ENCODE data around the gene PIGQ. TPM values are rescaled to one million over a fixed set of nuclear protein-coding genes. Genes with fewer than 3 reads are reported as not detected.

The PIGQ gene
- total RNA-seq, 1 donor from 2014 or later = 52.6 TPM

DNA sequence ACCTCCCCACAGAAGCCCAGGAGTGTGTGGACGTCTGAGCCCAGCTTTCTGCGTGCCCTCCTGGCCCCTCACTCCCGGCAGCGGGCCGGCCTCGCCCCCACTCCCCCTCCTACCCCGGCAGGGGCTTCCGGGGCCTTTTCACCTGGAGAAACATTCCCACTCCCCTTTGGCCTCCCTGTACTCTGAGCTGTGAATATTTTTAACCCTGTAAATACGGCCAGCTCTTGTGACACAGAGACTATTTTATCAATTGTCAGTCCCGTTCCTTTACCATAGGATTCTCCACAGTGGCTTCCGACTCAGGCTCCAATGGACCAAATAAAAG lies 15.5 kb upstream of the PIGQ start:
- H3K27ac Mint-ChIP-seq = no peak overlapping the region

DNA sequence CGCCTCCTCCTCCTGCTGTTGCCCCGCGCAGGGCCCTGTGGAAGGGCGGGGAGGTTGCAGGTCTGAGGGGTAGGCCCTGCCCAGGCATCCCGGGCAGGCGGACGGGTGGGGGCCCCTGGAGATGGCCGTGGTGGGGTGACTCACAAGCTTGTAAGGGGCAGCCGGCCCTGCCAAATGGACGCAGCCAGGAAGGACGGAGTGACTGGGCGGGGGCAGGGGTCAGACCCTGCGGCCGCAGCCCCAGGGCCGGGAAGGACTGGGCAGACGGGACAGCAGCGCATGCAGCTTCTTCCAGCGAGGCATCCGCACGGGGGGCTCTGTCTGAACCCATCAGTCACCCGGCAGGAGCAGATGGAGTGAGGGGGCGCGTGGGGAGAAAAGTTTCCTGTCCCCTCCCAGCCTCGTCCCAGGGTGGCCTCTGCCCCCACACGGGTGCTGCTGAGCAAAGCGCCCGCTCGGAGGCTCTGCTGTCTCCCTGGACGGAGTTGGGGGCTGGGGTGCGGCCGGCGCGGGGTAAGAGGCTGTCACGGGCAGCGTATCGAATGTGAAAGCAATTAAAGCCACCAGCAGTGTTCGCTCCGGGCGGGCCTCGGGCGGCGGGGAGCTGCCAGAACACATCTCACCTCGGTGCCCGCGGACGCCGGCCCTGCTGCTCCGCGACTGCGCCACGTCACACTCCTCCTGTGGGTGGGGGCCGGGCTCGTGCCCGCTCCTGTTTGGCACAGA lies 15.0 kb upstream of the PIGQ start:
- H3K27ac Mint-ChIP-seq = no peak overlapping the region
- no peaks in the 10 kb centered on the region for H3K9me3 Mint-ChIP-seq
- H3K27me3 Mint-ChIP-seq (ENCODE audit: insufficient read depth) = peaks cover 4% of the 10 kb centered on the region
- intact Hi-C loops (cut with micrococcal nuclease) = no loop called here
- H3K36me3 Mint-ChIP-seq (ENCODE audit: low read depth) = no peaks in the 10 kb centered on the region
- no peaks in the 10 kb centered on the region for H3K4me1 Mint-ChIP-seq (ENCODE audit: low read depth)
- DNase-seq (ENCODE audit: low spot score) = no peak
- H3K4me3 Mint-ChIP-seq = no peak overlapping the region

More for the DNA sequence above, 15.5 kb upstream of the PIGQ start:
- no peaks in the 10 kb centered on the region for H3K4me1 Mint-ChIP-seq (ENCODE audit: low read depth)
- H3K4me3 Mint-ChIP-seq = no peak overlapping the region
- no peak for DNase-seq (ENCODE audit: low spot score)
- intact Hi-C loops (cut with micrococcal nuclease) = no loop called here
- no peaks in the 10 kb centered on the region for H3K9me3 Mint-ChIP-seq
- peaks cover 2% of the 10 kb centered on the region for H3K27me3 Mint-ChIP-seq (ENCODE audit: insufficient read depth)
- H3K36me3 Mint-ChIP-seq (ENCODE audit: low read depth) = no peaks in the 10 kb centered on the region

DNA sequence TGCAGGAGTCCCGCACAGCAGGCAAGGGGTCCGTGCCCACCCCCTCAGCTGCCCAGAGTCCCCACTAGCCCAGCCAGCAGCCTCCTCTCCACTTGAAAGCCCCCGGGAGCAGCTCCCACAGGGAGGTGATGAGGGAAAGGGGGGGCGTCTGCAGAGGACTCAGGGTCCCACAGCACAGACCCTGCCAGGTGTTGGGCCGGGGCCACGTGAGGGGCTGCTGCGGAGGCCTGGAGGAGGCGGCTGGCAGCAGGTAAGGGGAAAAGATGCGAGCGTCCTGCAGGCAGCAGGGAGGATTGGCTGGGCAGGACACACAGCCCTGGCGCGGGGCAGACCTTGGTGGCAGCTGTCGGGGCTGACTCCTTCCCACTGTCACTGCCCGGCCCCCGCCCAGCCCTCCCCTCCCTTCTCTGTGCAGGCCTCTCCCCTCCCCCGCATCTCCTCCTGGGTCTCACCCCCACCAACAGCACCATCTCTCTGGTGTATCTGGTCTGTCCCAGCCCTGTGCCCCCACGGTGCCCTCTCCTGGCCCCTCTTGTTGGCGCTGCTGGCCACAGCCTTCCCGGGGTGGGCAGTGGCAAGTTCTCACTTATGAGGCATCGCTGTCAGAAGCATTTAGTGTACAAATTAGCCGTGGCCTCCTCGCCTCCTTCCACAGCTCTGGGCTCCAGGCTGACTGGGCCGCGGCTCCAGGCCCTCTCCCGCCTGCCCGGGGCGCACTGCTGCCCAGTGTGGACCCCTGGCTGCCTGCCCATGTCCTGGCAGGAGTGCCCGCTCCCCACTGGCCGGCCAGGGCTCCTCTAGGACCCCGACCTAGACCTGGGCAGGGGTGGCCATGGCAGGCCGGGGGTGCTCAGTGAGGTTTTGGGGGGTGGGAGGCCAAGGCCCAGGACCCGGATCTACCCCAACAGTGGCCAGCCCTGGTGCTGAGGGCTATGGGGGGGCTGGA lies 14.0 kb upstream of the PIGQ start:
- no peak overlapping the region for H3K4me3 Mint-ChIP-seq
- H3K27me3 Mint-ChIP-seq (ENCODE audit: insufficient read depth) = peaks cover 4% of the 10 kb centered on the region
- no peak for DNase-seq (ENCODE audit: low spot score)
- intact Hi-C loops (cut with micrococcal nuclease) = no loop called here
- no peaks in the 10 kb centered on the region for H3K4me1 Mint-ChIP-seq (ENCODE audit: low read depth)
- H3K9me3 Mint-ChIP-seq = no peaks in the 10 kb centered on the region
- no peaks in the 10 kb centered on the region for H3K36me3 Mint-ChIP-seq (ENCODE audit: low read depth)
- no peak overlapping the region for H3K27ac Mint-ChIP-seq

DNA sequence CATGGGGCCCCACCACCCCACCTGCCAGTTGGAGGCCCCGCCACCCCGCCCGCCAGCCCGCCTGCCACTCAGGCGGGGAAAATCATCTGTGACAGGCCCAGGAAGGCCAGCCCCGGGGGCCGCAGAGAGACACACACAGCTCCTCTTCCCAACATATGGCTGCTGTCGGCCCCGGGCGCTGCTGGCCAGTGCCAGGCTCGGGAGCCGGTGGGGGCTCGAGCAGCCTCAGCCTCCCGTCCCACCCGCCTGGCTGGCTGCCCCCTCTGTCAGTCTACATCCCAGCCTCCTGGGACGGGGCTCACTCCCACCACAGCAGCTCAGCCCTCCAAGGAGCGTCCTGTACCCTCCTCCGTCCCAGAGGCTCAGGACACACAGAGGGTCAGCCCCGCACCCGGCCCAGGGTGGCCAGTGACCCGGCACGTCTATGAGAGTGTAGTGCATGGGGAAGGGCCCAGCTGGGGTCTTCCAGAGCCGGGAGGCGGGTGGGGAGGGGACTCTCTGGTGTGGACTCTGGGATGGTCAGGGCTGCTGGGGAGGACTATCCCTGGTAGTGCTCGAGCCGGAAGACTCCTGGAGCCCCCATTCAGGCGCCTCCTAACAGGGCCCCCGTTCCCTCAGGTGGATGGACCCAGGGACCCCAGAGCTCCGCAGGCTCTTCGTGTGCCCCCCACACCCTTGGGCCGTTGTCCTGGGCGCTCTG lies 13.1 kb upstream of the PIGQ start:
- no peak for DNase-seq (ENCODE audit: low spot score)
- H3K27me3 Mint-ChIP-seq (ENCODE audit: insufficient read depth) = peaks cover 5% of the 10 kb centered on the region
- H3K4me1 Mint-ChIP-seq (ENCODE audit: low read depth) = no peaks in the 10 kb centered on the region
- intact Hi-C loops (cut with micrococcal nuclease) = no loop called here
- H3K9me3 Mint-ChIP-seq = no peaks in the 10 kb centered on the region
- H3K27ac Mint-ChIP-seq = no peak overlapping the region
- no peak overlapping the region for H3K4me3 Mint-ChIP-seq
- no peaks in the 10 kb centered on the region for H3K36me3 Mint-ChIP-seq (ENCODE audit: low read depth)

DNA sequence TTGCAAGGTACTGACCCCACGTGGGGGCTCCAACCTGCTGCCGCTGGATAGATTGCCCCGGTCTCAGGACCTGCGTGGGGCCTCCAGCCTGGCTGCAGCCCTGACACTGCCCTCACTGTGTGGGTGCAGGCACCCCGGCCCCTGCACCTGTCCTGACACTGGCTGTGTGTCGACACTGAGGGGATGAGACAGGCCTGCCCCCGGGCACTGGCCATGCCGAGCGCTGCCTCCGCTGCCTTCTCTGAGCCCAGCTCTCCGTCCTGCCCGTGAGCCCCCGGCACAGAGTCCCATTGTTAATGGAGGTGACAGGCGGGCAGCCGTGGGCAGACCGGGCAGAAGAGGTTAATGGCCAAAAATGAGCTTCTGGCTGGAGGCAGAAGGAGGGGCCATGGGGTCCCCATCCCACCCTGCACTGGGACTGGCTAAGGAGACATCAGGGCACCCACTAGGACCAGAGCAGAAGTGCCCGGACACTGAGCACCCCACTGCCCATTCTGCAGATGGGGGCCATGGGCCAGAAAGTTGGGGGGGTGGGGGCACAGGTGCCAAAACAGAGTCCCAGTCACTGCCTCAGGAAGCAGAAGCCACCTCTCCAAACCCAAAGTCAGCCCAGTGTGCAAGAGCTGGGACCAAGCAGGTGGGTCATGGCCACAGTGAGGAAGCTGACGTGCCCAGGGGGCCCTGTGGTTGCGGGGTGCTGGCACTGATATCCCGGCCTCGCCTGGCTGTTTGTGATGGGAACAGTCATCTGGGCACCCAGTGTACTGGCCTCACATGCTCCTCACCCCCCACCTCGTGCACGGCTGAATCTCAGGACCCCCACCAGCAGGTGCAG lies 12.1 kb upstream of the PIGQ start:
- intact Hi-C loops (cut with micrococcal nuclease) = no loop called here
- DNase-seq (ENCODE audit: low spot score) = no peak
- H3K4me3 Mint-ChIP-seq = no peak overlapping the region
- H3K9me3 Mint-ChIP-seq = no peaks in the 10 kb centered on the region
- no peaks in the 10 kb centered on the region for H3K36me3 Mint-ChIP-seq (ENCODE audit: low read depth)
- peaks cover 10% of the 10 kb centered on the region for H3K27me3 Mint-ChIP-seq (ENCODE audit: insufficient read depth)
- H3K27ac Mint-ChIP-seq = no peak overlapping the region
- no peaks in the 10 kb centered on the region for H3K4me1 Mint-ChIP-seq (ENCODE audit: low read depth)

DNA sequence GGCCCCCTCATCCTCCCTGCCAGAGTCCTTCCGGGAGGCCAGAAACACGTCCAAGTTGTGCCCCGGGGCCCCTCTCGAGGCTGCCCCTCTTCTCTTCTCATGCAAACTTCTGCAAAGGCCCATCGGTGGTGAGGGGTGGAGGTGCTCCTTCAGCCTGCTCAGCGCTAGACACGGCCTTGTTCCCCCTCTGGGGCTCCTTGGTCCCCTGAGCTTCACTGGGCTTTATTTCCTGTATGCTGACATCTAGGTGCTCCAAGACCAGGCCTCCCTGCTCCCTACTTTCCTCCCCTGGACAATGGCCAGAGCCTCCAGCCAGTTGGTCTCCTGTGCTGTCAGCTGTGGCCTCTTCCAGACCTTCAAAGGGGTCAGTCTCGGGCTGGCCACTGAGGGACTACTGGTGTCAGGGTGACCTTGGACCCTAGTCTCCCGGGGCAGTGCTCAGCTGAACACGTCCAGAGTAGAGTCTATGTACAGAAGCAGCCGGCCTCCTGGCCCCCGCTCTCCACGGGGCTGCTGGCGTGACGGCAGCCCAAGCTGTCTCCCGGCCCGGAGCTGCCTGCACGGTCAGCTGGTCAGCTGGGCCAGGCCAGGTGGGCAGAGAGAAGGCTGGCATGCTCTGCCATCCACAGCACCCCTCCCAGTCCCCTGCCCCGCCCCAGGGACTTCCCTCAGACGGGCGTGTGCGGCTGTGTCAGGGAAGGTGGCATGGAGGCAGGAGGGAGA lies 11.3 kb upstream of the PIGQ start:
- Mint-ChIP-seq H3K27ac (no peak overlapping the region), H3K4me1 (ENCODE audit: low read depth) (no peaks in the 10 kb centered on the region), H3K4me3 (no peak overlapping the region), H3K9me3 (no peaks in the 10 kb centered on the region), H3K36me3 (ENCODE audit: low read depth) (no peaks in the 10 kb centered on the region), H3K27me3 (ENCODE audit: insufficient read depth) (peaks cover 10% of the 10 kb centered on the region)
- no peak for DNase-seq (ENCODE audit: low spot score)
- intact Hi-C loops (cut with micrococcal nuclease) = no loop called here

DNA sequence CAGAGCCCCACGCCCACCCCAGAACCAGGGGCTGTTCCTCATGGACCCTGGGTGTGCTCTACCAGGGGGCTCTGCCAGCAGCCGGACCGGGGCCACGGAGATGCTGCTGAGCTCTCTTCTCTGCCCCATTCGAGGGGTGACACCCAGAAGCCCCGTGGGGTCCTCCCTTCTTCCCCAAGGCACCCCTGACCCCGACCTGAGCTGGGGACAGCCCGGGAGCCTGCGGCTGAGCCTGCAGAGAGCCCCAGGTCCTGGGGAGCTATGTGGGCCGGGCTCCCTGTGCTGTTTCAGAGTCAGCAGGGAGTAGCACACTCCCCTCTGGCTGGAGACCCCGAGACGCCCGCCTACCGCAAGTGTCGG lies 10.8 kb upstream of the PIGQ start:
- intact Hi-C loops (cut with micrococcal nuclease) = no loop called here
- peaks cover 10% of the 10 kb centered on the region for H3K27me3 Mint-ChIP-seq (ENCODE audit: insufficient read depth)
- H3K4me1 Mint-ChIP-seq (ENCODE audit: low read depth) = no peaks in the 10 kb centered on the region
- no peak overlapping the region for H3K27ac Mint-ChIP-seq
- no peaks in the 10 kb centered on the region for H3K36me3 Mint-ChIP-seq (ENCODE audit: low read depth)
- no peak overlapping the region for H3K4me3 Mint-ChIP-seq
- H3K9me3 Mint-ChIP-seq = no peaks in the 10 kb centered on the region
- no peak for DNase-seq (ENCODE audit: low spot score)

DNA sequence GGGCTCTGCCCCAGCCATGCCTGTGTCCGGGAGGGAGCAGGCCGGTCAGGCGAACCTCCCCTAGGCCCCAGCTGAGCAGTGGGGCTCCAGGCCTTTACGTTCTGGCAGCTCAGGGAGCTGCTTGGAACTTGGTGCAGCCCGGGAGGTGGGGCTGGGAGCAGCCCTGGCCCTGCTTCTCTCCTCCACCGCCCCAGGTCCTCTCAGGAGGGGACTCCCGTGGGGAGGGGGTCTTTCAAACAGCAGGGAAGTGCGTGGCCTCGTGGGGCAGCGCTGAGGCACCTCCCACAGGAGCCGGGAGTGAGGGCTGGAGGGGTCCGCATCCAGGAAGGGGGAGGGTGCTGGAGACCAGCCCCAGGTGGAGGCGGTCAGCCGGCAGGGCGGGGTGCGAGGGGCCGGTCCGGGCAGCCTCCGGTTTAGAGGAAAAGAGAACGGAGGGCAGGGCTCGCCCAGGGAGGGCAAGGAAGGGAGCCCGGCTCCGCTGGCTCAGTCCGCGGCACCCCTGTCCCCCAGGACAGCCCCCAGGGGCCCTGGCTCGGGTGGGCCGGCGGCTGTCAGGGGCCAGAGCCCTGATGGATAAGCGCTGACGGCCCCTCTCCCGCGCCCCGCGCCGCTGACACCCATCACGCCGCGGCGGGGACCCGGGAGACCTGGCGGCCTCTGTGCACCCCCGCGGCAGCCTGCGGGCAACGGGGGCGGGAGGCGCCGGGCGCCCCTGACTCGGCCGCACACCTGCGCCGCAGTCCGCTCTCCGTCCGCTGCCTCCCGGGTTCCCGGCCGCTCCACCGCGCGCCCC lies 10.2 kb upstream of the PIGQ start:
- H3K4me1 Mint-ChIP-seq (ENCODE audit: low read depth) = no peaks in the 10 kb centered on the region
- intact Hi-C loops (cut with micrococcal nuclease) = no loop called here
- H3K27me3 Mint-ChIP-seq (ENCODE audit: insufficient read depth) = peaks cover 10% of the 10 kb centered on the region
- no peak overlapping the region for H3K4me3 Mint-ChIP-seq
- H3K9me3 Mint-ChIP-seq = no peaks in the 10 kb centered on the region
- H3K36me3 Mint-ChIP-seq (ENCODE audit: low read depth) = no peaks in the 10 kb centered on the region
- no peak overlapping the region for H3K27ac Mint-ChIP-seq
- no peak for DNase-seq (ENCODE audit: low spot score)

DNA sequence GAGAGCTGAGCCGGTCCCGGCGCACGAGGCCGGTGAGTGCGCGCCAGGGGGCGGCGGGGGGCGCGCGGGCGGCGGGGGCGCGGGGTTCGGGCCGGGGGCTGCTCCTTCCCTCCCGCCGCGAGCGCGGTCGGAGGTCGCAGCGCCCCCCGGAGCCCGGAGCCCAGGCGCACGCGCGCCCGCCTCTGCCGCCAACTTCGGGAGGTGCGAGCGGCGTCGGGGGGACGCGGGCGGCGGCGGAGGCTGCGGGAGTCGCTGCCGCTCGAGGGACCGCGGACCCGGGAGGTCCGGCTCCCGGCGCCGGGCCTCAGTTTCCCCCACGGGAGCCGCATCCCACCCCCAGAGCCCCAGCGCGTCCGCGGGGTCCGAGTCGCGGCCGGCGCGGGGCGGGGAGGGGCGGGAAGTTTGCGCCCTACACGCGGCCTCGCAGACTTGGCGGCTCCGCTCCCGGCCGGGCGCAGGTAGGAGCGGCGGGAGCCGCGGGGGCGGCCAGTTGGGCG lies 9.5 kb upstream of the PIGQ start, which contains the start of gene PRR35:
Gene PRR35, plus strand, starts transcription at position 191 of the 497 bp plus-strand sequence. CDS start 2,901 bp downstream, outside the sequence.
- Mint-ChIP-seq H3K4me3 (no peak within 1 kb of the TSS), H3K4me1 (ENCODE audit: low read depth) (no peaks in the 10 kb centered on the region), H3K9me3 (no peaks in the 10 kb centered on the region), H3K36me3 (ENCODE audit: low read depth) (no peaks in the 10 kb centered on the region), H3K27me3 (ENCODE audit: insufficient read depth) (peaks cover 10% of the 10 kb centered on the region), H3K27ac (no peak within 1 kb of the TSS)
- intact Hi-C loops (cut with micrococcal nuclease) = no loop called here
- no peak for DNase-seq (ENCODE audit: low spot score)

DNA sequence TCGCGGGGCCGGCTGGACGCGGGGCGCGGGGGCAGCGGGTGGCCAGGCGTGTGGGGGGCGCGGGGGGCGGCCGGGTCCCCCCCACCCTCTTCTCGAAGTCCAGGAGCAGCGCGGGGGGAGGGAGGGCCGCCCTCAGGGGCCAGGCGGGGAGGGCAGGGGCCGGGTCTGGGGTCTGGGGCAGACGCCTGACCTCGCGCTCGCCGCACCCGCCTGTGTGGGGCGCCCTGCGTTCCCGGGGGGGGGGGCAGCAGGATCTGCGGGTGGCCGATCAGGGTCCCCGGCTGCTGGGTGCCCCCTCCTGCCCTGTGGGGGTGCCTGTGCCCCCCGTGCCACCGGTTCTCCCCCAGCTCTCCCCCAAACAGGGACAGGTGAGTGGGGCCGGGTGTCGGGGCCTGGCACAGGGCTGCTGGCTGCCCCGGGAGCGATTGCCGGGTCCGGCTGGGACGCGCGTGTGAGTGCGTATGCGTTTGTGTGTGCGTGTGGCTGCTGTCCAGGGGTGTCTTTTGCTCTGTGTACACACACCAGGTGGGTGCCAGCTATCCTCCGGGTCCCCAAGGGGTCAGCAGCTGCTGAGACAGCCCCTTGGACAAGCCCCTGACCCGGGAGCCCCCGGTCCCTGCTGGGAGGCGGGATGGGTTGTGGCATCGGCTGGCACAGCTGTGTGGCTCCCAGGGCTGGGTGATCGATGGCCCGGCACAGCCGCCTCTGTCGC lies 8.9 kb upstream of the PIGQ start:
- Mint-ChIP-seq H3K9me3 (no peaks in the 10 kb centered on the region), H3K4me3 (no peak overlapping the region), H3K4me1 (ENCODE audit: low read depth) (no peaks in the 10 kb centered on the region), H3K36me3 (ENCODE audit: low read depth) (no peaks in the 10 kb centered on the region), H3K27ac (no peak overlapping the region), H3K27me3 (ENCODE audit: insufficient read depth) (peaks cover 10% of the 10 kb centered on the region)
- intact Hi-C loops (cut with micrococcal nuclease) = no loop called here
- DNase-seq (ENCODE audit: low spot score) = no peak

DNA sequence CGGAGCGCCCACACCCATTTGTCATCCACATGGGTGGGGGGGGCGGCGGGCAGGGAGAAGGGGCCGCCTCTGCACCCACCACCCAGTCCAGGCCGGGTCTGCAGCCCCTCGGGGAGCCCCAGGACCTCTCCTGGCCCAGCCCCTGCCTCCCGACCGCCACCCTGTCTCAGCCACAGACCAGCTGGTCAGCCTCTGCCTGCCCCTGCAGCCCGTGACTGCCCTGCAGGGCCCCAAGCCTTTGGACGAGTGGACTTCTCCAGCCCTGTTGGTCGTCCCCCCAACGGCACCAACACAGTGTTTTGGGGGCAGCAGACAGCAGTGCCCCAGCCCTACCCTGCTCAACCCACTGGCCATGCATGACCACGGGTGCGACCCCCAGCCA lies 8.4 kb upstream of the PIGQ start:
- peaks cover 10% of the 10 kb centered on the region for H3K27me3 Mint-ChIP-seq (ENCODE audit: insufficient read depth)

More for the DNA sequence above, 8.4 kb upstream of the PIGQ start:
- no peaks in the 10 kb centered on the region for H3K4me1 Mint-ChIP-seq (ENCODE audit: low read depth)
- H3K36me3 Mint-ChIP-seq (ENCODE audit: low read depth) = no peaks in the 10 kb centered on the region
- no peak for DNase-seq (ENCODE audit: low spot score)
- intact Hi-C loops (cut with micrococcal nuclease) = no loop called here
- H3K9me3 Mint-ChIP-seq = no peaks in the 10 kb centered on the region
- no peak overlapping the region for H3K4me3 Mint-ChIP-seq
- H3K27ac Mint-ChIP-seq = no peak overlapping the region
